GM12892 (cell line): ENCODE measurements around the gene SLC15A5.

Experiments used
- POLR2A ChIP-seq: IDR thresholded peaks from 2 replicates; pipeline ENCODE4 v1.6.1; 2011; ENCODE audit warnings: low read depth, low read length, control low read depth
- POLR2AphosphoS5 ChIP-seq: IDR thresholded peaks from 2 replicates; pipeline ENCODE4 v1.6.1; 2011; ENCODE audit warnings: low read depth, low read length, control low read depth
- TAF1 ChIP-seq: IDR thresholded peaks from 2 replicates; pipeline ENCODE4 v1.6.1; 2011; ENCODE audit warnings: low read depth, mild to moderate bottlenecking, control low read depth, low read length, borderline replicate concordance

DNA sequence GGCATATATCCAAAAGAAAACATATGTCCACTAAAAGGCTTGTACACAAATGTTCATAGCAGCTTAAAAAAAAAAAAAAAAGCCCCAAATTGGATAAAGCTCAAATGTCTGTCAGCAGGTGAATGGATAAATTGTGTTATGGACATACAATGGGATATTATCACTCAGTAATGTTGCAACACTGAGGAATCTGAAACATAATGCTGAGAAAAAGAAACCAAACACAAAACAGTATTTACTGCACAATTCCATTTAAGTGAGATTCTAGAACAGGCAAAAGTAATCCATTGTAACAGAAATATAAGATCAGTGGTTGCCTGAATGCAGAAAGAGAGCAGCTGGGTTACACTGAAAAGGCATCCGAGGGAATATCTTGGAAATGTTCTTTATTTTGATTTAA lies 117.9 kb downstream of the SLC15A5 start:
- TF ChIP-seq POLR2AphosphoS5: no peak
- no peak for TF ChIP-seq POLR2A
- TF ChIP-seq TAF1: no peak
